K562 (cell line): ENCODE data around the gene ASPRV1. TPM values are rescaled to one million over a fixed set of nuclear protein-coding genes. Genes with fewer than 3 reads are reported as not detected.

ENCODE experiments used
- ELF4 ChIP-seq: fragments of 450-650 bp; formaldehyde crosslinking; IDR thresholded peaks from 2 replicates; pipeline ENCODE4 v1.4.0; 2022; ENCODE audit warnings: missing genetic modification characterization
- ETS1 ChIP-seq: conservative IDR thresholded peaks from 2 replicates; pipeline ENCODE4 v1.6.1; 2011; ENCODE audit warnings: low read depth, mild to moderate bottlenecking, low read length; ENCODE audit not compliant: control insufficient read depth
- FOXM1 ChIP-seq, 2 experiments: fragments of 450-650 bp in 1 of 2; sonication (generic) in 1 of 2; formaldehyde crosslinking in 1 of 2; IDR thresholded peaks; 2 replicates each; pipeline versions ENCODE4 v1.6.1 to v1.9.0; 2017 to 2022; ENCODE audit warnings: low read depth in 2 of 2, mild to moderate bottlenecking in 2 of 2, missing genetic modification reagents in 1 of 2, moderate library complexity in 1 of 2
- HNRNPH1 ChIP-seq: fragments of 200-400 bp; formaldehyde crosslinking; optimal IDR thresholded peaks from 2 replicates; pipeline ENCODE3; 2017; ENCODE audit warnings: low read depth, mild to moderate bottlenecking, low read length, moderate library complexity
- IFI16 ChIP-seq: fragments of 250-450 bp; sonication (Bioruptor Pico); IDR thresholded peaks from 2 replicates; pipeline ENCODE4 v2.1.2; 2022; ENCODE audit warnings: mild to moderate bottlenecking, inconsistent platforms
- IRF2 ChIP-seq: sonication (generic); formaldehyde crosslinking; IDR thresholded peaks from 2 replicates; pipeline ENCODE4 v1.8.1; 2022; ENCODE audit warnings: mild to moderate bottlenecking, missing genetic modification reagents
- KAT2B ChIP-seq: IDR thresholded peaks from one replicate; pipeline ENCODE4 v1.6.1; 2012; ENCODE audit warnings: low read depth, mild to moderate bottlenecking, control low read depth, inconsistent platforms, low read length, moderate library complexity
- KAT7 ChIP-seq: sonication (generic); formaldehyde crosslinking; IDR thresholded peaks from 2 replicates; pipeline ENCODE4 v1.8.0; 2022; ENCODE audit warnings: missing genetic modification reagents, mild to moderate bottlenecking, borderline replicate concordance
- MBD1 ChIP-seq: fragments of 250-450 bp; sonication (Bioruptor Pico); IDR thresholded peaks from 2 replicates; pipeline ENCODE4 v1.8.0; 2022; ENCODE audit warnings: inconsistent platforms
- MEF2D ChIP-seq: conservative IDR thresholded peaks from 2 replicates; pipeline ENCODE4 v1.6.1; 2016; ENCODE audit warnings: low read depth, missing genetic modification characterization, missing compliant biosample characterization
- OTX1 ChIP-seq: fragments of 450-650 bp; formaldehyde crosslinking; IDR thresholded peaks from 2 replicates; pipeline ENCODE4 v1.4.0; 2022; ENCODE audit warnings: mild to moderate bottlenecking
- RB1 ChIP-seq: fragments of 450-650 bp; IDR thresholded peaks from 2 replicates; pipeline ENCODE4 v1.6.1; 2017; ENCODE audit warnings: low read depth, mild to moderate bottlenecking
- RBM25 ChIP-seq: fragments of 200-400 bp; formaldehyde crosslinking; IDR thresholded peaks from 2 replicates; pipeline ENCODE4 v1.6.1; 2018; ENCODE audit warnings: low read length, low read depth, moderate library complexity; ENCODE audit not compliant: severe bottlenecking
- TSC22D4 ChIP-seq: fragments of 450-650 bp; IDR thresholded peaks from 2 replicates; pipeline ENCODE4 v1.6.1; 2016; ENCODE audit warnings: missing genetic modification characterization, missing biosample characterization, control low read depth
- ZBED1 ChIP-seq: IDR thresholded peaks from 2 replicates; pipeline ENCODE4 v1.6.1; 2014
- ZMIZ1 ChIP-seq, 2 experiments: fragments of 150-350 bp in 1 of 2; IDR thresholded peaks; 2 replicates each; pipeline ENCODE4 v1.6.1; 2012 to 2016; ENCODE audit warnings: low read depth in 2 of 2, low read length in 2 of 2, mild to moderate bottlenecking in 1 of 2, moderate library complexity in 1 of 2
- ZNF143 ChIP-seq: sonication (generic); formaldehyde crosslinking; IDR thresholded peaks from 2 replicates; pipeline ENCODE4 v1.9.0; 2022; ENCODE audit warnings: mild to moderate bottlenecking, missing genetic modification reagents
- ZNF431 ChIP-seq: sonication (generic); formaldehyde crosslinking; IDR thresholded peaks from 2 replicates; pipeline ENCODE4 v1.8.0; 2022; ENCODE audit warnings: mild to moderate bottlenecking, missing genetic modification reagents
- polyA plus RNA-seq, 8 experiments: library from polyadenylated mRNA; depleted of rRNA in 4 of 8; stranded (reverse) in 5 of 8; unstranded in 3 of 8; fragments of >200 nt; fragmentation: Nextera tagmentation in 2 of 8; fragmentation: Illumina TruSeq in 1 of 8; extraction: Ambion mirVana in 2 of 8; extraction: Trizol in 1 of 8; gene quantifications; 2 replicates each; pipeline versions ENCODE4 v1.2.1 to v1.2.3, GENCODE V29; 2011 to 2014; ENCODE audit warnings: inconsistent platforms in 1 of 8, missing spikeins in 1 of 8
- total RNA-seq, 7 experiments: library from RNA; depleted of rRNA in 6 of 7; stranded (reverse); fragments of >200 nt in 6 of 7; fragmentation: Illumina TruSeq in 2 of 7; extraction: Trizol in 2 of 7; gene quantifications; 2 replicates each; pipeline versions ENCODE4 v1.2.1 to v1.2.3, GENCODE V29; 2011 to 2021; ENCODE audit warnings: low replicate concordance in 1 of 7

The ASPRV1 gene
- total and polyA plus RNA-seq, 9 of the 15 experiments (the other 6 are each of a cell fraction or from before 2014, with no cell fraction given) = 0.17 to 0.72 (median 0.47) TPM; not detected in 1

GRCh38 chr2:69914950-69915945 is 46.2 kb downstream of the ASPRV1 start, which contains the start of gene MXD1 (continued):
- no peak for TF ChIP-seq HNRNPH1
- no peak for TF ChIP-seq ELF4 (CRISPR knock-in tag)
- TF ChIP-seq RB1 = peak; percentile 84
- TF ChIP-seq ZBED1 = 0 out of 2 replicates have a peak, but pooled peaks have one; percentile 56
- TF ChIP-seq ETS1 = peak; percentile 70
- TF ChIP-seq ZMIZ1 (IDR thresholded peaks at IDR 0.05; ENCODE audit: low read depth in 2 of 2, low read length in 2 of 2) = peak in 1 of 2 experiments; percentile 72; a peak in 2 of 4 replicates
- no peak for TF ChIP-seq IFI16 (CRISPR knock-in tag)
- TF ChIP-seq RBM25 = peak; percentile 37
- no peak for TF ChIP-seq TSC22D4 (tag)
- TF ChIP-seq IRF2 = no peak
- no peak for TF ChIP-seq KAT2B
- TF ChIP-seq MEF2D (tag) = no peak; the same call in 1 of the 2 replicates
- 0 out of 2 replicates have a peak, but pooled peaks have one; percentile 18 for TF ChIP-seq ZNF143 (CRISPR knock-in tag)
- no peak for TF ChIP-seq KAT7
- 0 out of 2 replicates have a peak, but pooled peaks have one; percentile 6 for TF ChIP-seq OTX1
- no peak for TF ChIP-seq MBD1
- peak; percentile 51; the same call in 1 of the 2 replicates for TF ChIP-seq ZNF431 (CRISPR knock-in tag)
- TF ChIP-seq FOXM1 (IDR thresholded peaks at IDR 0.05; ENCODE audit: low read depth) = no peak
- TF ChIP-seq FOXM1 (CRISPR knock-in tag; IDR thresholded peaks at IDR 0.05; ENCODE audit: low read depth) = 0 out of 2 replicates have a peak, but pooled peaks have one; percentile 67
